GM21515 (cell line): ENCODE data around the gene MAP2K7.
A peak's percentile ranks its signal among the peaks of the same experiment; 100 is the strongest.
"Not testable (repeated sequence)": the region's sequence is repeated elsewhere in the genome, so short reads cannot be mapped to it uniquely, and the experiment has no call there.

Experiments
- ATAC-seq: cut with Tn5 transposase; IDR thresholded peaks from one replicate; pipeline ENCODE4 v1.9.1; 2021; ENCODE audit not compliant: unreplicated experiment

The MAP2K7 gene

DNA sequence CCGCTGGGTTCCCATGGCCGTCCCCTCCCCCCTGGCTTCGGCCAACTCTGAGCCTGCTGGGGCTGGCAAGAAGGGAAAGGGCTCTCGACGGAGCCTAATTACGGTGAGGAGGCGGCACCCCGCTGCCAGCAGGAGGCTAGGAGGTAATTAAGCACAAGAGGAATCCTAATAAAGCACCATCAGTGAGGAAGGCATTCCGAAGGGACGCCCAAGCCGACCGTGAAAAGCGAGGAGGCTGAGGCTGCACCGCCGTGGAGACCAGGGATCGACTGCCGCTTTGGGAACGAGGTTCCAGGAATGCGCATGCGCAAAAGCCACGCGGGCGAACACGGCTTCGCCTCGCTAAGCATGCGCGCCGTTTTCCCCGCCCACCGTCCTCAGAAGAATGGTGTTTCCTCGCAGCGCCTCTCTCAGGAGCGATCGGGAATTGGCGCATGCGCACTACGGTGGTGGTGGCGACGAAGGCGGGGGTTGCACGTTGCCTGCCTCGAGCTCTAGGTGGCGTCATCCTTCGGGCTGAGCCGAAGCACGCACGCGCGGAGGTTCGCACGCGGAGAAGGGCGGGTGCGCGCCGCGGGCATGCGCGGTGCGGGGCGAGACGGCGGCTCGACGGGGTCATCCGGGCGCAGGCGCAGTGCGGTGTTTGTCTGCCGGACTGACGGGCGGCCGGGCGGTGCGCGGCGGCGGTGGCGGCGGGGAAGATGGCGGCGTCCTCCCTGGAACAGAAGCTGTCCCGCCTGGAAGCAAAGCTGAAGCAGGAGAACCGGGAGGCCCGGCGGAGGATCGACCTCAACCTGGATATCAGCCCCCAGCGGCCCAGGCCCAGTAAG lies at the start of gene MAP2K7:
Gene MAP2K7 (plus strand): TSS at position 634 of the 830 bp plus-strand sequence. CDS start 68 bp downstream, at position 702.
- peak; percentile 76 for ATAC-seq

DNA sequence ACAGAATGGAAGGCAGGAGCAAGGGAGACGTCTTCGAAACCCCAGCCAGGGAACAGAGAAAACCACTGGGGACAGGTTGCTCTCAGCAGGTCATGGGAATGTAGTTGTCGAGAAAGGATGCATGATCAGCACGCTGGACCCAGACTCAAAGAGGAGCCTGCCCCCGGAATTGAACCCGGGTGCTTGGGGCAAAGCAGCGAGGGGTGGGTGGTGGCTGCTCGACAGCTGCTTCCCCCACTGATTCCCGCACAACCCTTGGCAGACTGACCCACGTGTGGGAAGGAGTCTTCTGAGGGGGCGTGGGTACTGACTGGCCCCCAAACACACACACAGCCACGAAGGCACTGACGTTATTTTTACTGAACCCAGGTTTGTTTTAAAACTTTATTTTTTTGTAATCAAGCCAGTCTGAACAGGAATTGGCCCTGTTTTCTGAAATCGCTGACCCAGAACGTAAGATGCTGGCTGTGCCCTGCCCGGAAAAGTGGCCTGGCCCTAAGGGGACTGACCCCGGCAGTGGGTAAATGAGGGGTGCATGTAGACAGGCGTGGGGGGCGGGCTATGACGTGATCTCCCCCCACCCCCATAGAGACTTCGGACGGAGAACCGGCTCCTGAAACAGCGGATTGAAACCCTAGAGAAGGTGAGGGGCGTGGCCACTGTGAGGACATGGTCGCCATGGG lies 48.1 kb upstream of the MAP2K7 start:
- ATAC-seq = no peak

DNA sequence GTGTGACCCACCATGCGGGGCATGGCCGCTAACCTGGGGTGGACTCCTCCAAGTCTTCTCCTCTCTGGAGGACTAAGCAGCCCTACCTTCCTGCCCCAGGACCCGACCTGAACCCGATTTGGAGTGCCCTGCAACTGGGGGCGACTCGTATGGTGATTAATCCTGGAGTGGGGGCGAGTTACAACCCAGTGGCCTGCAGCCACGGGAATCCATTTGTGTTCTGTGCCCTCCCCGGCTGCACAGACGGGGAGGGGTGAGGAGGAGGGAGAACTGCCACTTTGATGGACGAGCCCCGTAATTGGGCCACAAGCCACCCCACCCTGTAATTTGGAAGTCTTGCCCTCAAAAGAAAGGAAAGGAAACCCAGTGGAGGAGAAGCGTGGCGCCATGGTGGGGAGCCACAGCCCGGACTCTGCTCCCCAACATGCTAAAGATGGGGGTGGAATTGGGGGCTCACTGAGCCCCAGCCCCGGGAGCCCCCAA lies 47.5 kb upstream of the MAP2K7 start:
- no peak for ATAC-seq

DNA sequence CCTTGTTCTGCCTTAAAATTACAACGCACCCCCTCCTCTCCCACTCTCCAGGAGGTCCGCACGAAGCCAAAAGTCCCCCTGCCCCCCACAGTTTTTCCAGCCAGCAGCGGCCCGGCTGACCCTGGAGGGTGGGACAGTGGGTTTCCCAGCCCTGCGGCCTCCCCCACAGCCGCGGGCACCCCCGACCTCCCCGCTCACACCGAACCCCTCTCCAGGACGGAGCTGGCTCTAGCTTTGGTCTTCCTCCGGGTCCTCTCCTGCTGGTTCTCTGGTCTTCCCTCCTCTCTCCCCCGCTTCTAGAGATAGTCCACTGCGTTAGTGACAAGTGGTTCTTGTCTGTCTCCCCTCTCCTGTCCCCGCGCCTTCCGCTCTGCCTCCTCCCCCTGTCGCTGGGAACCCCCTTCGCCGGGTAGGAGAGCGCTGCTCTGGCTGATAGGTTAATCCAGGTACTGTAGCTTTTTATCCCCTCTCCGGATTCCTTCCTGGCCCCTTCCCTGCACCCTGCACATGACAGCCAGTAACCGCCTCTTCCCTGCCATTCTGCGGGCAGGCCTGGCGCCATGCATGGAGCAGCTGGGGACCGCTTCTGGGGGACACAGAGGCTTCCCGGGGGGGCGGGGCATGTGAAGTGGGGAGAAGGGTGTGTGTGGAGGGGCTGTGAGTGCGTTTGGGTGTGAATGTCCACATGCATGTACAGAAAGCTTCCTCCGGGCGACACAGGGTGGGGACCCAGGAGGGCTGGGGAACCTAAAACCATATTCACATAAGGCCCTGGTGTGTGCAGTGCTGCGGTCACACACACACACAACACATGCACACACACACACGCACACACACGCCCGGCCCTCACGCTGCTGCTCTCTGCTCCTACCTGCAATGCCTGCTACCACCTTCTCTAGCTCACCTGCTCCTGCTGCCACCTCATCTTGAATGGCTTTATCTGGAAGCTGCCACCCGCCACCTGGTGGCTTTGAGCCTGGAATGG lies 46.7 kb upstream of the MAP2K7 start:
- no peak for ATAC-seq

DNA sequence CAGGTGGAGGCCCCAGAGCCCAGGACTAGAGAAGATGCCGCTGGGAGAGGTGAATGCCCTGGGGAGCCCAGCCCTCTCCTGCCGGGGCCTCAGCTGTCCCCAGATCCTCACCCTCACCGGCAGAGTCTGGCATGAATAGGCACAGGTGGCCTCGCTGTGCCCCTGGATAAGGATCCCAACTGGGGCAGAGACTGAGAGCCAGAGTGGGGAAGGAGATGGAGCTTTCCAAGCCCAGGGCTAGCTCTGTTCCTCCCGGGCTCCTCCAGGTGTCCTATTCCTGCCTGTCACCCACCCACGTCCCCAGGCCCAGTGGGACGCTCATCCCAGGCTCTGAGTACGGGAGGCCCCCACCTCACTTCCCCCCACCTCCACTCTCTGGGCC lies 46.0 kb upstream of the MAP2K7 start:
- no peak for ATAC-seq

DNA sequence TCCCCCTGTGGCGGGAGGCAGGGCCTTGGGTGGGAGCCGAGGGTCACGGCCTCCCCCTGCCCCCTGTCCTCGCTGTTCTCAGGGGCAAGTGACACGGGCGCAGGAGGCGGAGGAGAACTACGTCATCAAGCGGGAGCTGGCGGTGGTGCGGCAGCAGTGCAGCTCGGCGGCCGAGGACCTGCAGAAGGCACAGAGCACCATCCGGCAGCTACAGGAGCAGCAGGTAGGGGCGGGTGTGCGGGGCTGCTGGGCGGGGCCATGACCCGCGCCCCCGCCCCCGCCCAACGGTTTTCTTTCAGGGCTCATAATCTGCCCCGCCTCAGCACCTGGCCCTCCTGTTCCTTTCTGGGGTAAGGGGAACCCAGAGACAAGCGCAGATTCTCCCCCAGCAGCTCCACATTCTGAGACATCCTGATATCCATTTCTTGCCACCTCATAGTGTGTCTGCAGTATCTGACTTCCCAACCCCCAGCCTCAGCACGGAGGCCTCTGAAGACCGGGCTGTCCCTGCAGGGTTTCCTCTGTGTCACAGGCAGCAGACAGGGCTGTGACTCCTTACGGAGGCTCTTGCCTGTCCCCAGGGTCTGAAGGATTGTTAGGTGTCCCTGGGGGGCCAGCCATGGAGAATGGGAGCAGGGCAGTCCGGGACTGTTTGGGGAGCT lies 45.4 kb upstream of the MAP2K7 start:
- ATAC-seq = no peak

DNA sequence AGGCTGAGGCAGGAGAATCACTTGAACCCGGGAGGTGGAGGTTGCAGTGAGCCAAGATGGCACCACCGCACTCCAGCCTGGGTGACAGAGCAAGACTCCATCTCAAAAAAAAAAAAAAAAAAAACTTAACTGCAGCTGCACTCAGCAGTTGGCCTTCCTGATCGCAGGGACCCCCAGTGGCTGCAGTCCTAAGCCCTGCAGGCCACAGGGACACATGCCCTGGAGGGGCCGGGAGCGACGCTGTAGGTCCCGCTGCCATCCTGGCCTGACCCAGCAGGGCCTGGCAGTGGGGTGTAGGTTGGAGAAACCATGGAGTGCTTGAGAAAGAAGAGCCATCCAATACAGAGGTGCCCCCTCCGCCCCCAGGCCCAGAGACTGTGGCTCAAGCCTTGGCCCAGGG lies 44.6 kb upstream of the MAP2K7 start:
- not testable (repeated sequence) for ATAC-seq

DNA sequence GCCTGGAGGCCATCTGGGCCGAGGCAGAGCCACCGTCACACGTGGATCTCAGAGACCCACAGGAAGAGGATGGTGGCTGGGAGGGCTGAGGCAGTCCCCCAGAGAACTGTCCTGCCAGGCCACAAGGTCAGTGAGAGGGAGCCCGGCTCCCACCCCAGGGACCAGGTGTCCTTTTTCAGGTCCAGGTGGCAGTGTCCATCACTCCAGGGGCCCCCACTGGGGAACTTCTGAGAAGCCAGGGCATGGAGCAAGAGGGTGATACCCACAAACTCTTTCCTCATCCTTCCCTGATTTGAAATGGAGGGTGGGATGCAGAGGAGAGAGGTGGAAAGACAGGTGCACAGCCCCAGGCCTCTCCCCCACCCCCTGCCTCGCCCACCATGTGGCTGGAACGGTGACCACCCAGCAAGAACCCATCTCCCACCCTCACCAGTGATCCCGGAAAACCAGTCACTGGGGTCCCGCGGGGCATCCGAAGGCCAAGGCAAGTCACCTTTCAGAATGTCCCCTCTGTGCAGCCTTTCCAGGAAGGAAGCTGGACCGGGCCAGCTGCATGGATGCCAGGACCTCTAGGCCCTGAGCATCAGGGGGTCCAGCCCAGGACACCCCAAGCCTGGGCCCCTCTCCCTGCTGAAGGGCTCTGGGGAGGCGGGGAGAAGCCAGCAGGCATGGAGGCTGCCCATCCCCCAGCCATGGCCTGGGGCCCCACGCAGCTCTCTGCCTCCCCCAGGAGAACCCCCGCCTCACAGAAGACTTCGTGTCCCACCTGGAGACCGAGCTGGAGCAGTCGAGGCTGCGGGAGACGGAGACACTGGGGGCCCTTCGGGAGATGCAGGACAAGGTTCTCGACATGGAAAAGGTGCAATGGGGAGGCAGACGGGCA lies 43.6 kb upstream of the MAP2K7 start:
- no peak for ATAC-seq

DNA sequence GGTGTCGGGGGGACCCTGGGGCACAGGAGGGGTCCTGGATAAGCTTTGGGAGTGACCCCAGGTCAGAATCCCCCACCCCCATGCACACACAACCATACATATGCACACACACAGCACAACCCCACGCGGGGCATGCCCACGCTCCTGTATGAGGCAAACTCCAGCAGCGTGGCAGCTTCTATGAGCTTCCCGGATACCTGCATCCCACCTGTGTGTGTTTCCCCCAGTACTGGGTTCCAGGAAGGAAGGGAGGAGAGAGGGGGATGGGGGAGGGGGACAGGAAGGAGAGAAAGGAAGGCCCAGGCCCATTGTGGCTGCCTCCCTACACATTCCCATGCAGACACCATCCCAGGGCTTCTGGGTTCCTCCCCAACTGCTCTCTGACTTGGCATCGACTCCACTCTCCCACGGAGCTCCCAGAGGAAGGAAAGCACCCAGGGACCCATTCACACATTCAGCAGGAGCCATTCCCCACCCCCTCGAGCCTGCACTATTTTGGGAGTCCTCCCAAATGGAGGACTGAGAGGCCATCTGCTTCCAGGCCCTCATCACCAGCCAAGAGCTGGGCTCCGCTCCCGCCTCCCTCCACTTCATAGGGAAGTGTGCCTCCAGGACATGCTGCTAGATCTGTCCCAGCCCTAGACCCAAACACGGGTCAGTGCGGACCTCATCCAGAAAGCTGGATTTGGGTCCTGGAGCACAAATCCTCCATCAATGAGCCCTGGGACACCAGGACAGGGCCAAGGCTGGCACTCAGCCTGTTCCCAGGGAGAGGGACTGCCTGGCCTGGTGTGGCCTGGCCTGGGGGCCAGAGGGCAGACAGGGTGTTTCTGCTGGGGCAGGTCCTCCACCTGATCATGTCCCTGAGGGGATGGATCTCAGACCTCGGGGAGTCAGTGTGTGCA lies 42.7 kb upstream of the MAP2K7 start:
- ATAC-seq = no peak

DNA sequence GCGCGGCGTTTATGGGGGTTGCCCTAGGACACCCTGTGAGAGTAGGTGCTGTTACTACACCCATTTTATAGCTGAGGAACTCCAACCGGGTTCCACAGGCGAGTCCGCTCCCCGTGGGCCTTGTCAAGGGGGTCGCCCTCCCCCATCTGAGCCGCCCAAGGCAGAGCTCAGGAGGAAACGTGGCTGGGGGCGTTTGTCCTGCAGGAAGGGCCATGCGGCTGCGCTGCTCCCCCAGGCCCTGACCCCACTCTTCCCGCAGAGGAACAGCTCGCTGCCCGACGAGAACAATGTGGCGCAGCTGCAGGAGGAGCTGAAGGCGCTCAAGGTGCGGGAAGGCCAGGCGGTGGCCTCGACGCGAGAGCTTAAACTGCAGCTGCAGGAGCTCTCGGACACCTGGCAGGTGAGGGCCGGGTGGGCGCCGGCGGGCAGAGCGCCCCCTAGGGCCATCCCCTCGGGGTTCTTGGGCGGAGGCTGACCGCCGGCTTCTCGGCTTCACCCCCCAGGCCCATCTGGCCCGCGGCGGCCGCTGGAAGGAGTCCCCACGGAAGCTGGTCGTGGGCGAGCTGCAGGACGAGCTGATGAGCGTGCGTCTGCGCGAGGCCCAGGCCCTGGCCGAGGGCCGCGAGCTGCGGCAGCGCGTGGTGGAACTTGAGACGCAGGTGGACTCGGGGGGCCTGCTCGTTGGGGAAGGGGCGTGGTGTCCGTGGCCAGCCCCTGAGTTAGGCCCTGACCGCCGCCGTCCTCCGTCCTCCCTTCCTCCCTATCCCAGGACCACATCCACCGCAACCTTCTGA lies 41.9 kb upstream of the MAP2K7 start:
- ATAC-seq = no peak

DNA sequence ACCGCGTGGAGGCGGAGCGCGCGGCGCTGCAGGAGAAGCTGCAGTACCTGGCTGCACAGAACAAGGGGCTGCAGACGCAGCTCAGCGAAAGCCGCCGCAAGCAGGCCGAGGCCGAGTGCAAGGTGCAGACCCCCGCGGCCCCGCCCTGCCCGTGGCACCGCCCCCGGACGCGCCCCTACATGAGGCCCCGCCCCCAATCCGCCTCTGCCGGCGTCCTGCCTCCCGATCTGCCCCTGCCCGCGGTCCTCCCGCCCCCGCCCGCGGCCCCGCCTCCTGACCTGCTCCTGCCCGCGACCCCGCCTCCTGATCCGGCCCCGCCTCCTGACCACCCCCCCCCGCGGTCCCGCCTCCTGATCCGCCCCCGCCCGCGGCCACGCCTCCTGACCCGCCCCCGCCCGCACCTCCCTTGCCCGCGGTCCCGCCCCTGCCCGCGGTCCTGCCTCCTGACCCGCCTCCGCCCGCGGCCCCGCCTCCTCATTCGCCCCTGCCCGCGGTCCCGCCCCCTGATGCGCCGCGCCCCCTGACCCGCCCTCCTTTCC lies 41.2 kb upstream of the MAP2K7 start:
- ATAC-seq = no peak

DNA sequence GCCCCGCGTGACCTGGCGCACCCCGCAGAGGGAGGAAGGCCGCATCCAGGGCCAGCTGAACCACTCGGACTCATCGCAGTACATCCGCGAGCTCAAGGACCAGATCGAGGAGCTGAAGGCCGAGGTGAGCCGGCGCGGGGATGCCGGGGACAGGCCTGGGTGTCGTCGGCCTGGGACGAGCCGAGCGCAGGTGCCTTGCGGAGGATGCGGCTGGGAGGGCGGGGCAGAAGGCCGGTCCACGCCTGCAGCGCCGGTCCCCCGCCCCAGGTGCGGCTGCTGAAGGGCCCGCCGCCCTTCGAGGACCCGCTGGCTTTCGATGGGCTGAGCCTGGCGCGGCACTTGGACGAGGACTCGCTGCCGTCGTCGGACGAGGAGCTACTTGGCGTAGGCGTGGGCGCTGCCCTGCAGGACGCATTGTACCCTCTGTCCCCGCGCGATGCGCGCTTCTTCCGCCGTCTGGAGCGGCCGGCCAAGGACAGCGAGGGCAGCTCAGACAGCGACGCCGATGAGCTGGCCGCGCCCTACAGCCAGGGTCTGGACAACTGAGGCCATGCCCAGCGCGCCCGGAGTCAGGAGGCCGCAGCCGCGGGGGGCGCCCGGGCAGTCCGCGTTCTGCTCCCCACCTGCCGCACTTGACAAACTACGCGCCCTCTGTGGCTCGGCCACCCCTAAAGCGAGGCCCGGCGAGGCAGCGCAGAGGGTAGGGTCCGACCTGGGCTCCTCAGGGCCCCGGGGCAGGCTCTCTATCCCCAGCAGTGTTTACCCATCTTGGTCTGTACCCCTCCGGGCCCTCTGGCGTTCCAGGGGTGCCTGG lies 40.3 kb upstream of the MAP2K7 start:
- ATAC-seq = no peak

DNA sequence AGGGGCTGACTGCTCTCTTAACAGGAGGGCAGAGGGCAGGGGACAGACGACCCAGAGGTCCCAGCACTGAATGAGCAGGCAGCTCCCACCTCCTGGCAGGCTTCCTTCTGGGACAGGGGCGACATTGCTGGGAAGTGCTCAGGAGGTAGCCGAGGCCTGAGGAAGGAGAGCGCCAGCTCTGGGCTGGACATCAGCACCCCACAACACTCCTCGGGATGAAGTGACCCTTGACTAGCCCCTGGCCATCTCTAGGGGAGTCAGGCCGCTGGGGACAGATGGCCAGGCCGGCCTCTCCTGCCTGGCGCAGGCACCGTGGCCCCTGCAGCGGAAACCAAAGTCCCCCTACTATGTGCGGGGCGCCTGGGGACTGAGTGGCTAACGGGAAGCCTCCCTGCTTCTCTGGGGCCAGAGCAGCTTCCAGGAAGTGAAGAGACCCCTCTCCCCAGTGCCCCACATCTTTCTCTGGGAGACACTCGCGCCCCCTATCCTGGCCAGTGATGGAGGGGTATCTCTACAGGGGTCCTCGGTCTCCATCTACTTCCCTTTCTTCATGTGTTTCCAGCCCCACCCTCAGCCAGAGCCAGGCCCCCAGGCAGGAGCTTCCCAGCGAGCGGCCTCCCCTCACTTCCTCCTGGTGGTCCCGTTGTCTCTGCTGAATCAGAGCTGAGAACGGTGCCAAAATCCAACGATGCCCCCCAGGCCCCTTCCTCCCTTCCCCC lies 39.5 kb upstream of the MAP2K7 start:
- ATAC-seq = no peak

DNA sequence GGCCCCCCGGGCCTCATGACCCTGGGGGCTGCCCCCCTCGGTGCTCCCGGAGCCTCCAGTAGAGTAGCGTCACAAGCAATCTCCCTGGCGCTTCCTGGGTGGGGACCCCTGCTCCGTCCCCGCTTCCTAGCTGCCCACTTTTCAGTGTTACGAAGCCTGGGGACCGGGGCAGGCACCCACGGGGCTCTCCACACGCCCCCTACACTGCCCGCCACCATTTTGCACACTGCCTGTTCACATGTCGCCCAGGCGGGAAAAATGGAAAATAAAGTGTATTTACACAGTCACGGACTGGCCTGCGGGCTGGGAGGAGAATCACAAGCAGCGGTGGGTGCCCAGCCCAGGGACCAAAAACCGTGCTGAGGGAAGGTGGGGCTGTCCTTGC lies 39.0 kb upstream of the MAP2K7 start:
- no peak for ATAC-seq

DNA sequence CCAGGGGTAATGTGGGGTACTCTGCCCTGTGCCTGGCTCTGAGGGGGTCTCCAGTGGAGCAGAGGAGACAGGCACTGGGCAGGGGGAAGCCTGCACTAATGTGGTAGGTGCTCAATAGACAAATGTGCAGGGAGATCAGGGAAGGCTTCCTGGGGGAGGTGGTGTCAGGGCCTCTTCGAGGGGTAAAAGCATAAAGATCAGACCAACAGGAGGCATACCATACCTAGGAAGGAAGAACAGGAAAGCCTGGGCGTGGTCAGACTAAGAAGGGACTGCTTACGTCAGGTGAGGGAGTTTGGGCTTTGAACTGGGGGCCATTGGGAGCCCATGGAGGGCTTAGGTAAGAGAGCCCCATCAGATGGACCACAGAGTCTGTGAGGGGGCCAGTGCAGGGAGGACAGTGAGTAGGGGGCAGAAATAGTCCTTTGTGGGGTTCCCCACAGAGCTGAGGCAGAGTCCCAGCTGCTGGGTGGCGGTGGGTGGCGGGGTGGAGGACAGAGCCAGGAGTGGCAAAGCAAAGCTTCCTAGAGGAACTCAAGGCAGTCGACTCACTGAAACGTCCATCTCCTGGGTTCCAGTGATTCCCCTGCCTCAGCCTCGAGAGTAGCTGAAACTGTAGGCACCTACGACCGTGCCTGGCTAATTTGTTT lies 38.3 kb upstream of the MAP2K7 start:
- no peak for ATAC-seq
